Panc1 (cell line): ENCODE measurements around the gene IGFL4. TPM values are rescaled to one million over a fixed set of nuclear protein-coding genes. Genes with fewer than 3 reads are reported as not detected.

Experiments used
- ATAC-seq: fragments of 200-7000 bp; cut with Tn5 transposase; 2 replicates; pipeline ENCODE4 v1.9.1; 2020; ENCODE audit warnings: mild to moderate bottlenecking, moderate library complexity
- BruUV-seq: library from RNA; stranded (reverse); fragments of 400-500 nt; replicated peaks from 2 replicates; lab custom pipeline; 2021; lab: Mats Ljungman, UMichigan
- CTCF ChIA-PET: fragments of 300-600 bp; sonication (Branson Sonifier 250); formaldehyde crosslinking; loops from one replicate; lab custom pipeline; 2022; ENCODE audit warnings: antibody characterized with exemption; lab: Charles Lee
- POLR2A ChIA-PET: fragments of 300-600 bp; sonication (Branson Sonifier 250); formaldehyde crosslinking; loops from one replicate; lab custom pipeline; 2022; ENCODE audit warnings: antibody characterized with exemption; lab: Charles Lee
- DNase-seq: peaks from one replicate; pipeline ENCODE4 v3.0.0-alpha.2; 2010; ENCODE audit warnings: low read depth, low spot score
- H3K27ac ChIP-seq: 2 replicates; pipeline ENCODE4 v1.5.1; 2011; ENCODE audit warnings: mild to moderate bottlenecking, low read length, inconsistent platforms
- H3K27me3 ChIP-seq: fragments of 200-500 bp; sonication (Bioruptor generic); 2 replicates; pipeline ENCODE4 v1.6.0; 2014; ENCODE audit warnings: low read length, inconsistent platforms; ENCODE audit not compliant: control insufficient read depth, insufficient read depth
- H3K36me3 ChIP-seq: fragments of 200-500 bp; sonication (Bioruptor generic); 2 replicates; pipeline ENCODE4 v1.5.1; 2014; ENCODE audit warnings: inconsistent platforms, mild to moderate bottlenecking, low read length, moderate library complexity; ENCODE audit not compliant: control insufficient read depth, insufficient read depth
- H3K4me1 ChIP-seq: 2 replicates; pipeline ENCODE4 v1.5.1; 2011; ENCODE audit warnings: inconsistent platforms, mild to moderate bottlenecking, low read length, moderate library complexity; ENCODE audit not compliant: control insufficient read depth, insufficient read depth
- H3K4me3 ChIP-seq, 2 experiments: 2 replicates each; pipeline ENCODE4 v1.5.1; 2011 to 2012; ENCODE audit warnings: low read depth in 2 of 2, low read length in 2 of 2, mild to moderate bottlenecking in 2 of 2, inconsistent platforms in 1 of 2, moderate library complexity in 1 of 2
- H3K9me3 ChIP-seq: fragments of 200-500 bp; sonication (Bioruptor generic); 2 replicates; pipeline ENCODE4 v1.5.1; 2014; ENCODE audit warnings: low read depth, mild to moderate bottlenecking, inconsistent platforms, low read length, moderate library complexity; ENCODE audit not compliant: control insufficient read depth, insufficient read depth
- POLR2AphosphoS5 ChIP-seq: IDR thresholded peaks from 2 replicates; pipeline ENCODE4 v1.6.1; 2012; ENCODE audit warnings: mild to moderate bottlenecking, low read depth, low read length, moderate library complexity
- REST ChIP-seq, 2 experiments: IDR thresholded peaks; 2 replicates each; pipeline ENCODE4 v1.6.1; 2011 to 2012; ENCODE audit warnings: low read depth in 2 of 2, control low read depth in 1 of 2, low read length in 1 of 2, mild to moderate bottlenecking in 1 of 2, moderate library complexity in 1 of 2; ENCODE audit not compliant: insufficient read depth in 1 of 2
- SIN3A ChIP-seq: IDR thresholded peaks from 2 replicates; pipeline ENCODE4 v1.6.1; 2012; ENCODE audit warnings: low read depth, mild to moderate bottlenecking, low read length, moderate library complexity, borderline replicate concordance; ENCODE audit not compliant: insufficient read depth
- TCF7L2 ChIP-seq: IDR thresholded peaks from 2 replicates; pipeline ENCODE4 v1.6.1; 2011; ENCODE audit warnings: mild to moderate bottlenecking, low read depth, low read length, inconsistent platforms
- in situ Hi-C: cut with HindIII; loops from 2 replicates; pipeline ENCODE4 v1.10.0; 2016; ENCODE audit warnings: low sequenced_read_pairs, low pct_unique_long_range_greater_than_20kb
- intact Hi-C: fragments of 100-400 bp; cut with micrococcal nuclease; formaldehyde crosslinking; loops from one replicate; pipeline ENCODE4 v1.10.0; 2022; ENCODE audit not compliant: unreplicated experiment
- total RNA-seq: library from RNA; stranded (reverse); gene quantifications from one replicate; pipeline ENCODE4 v1.2.1, GENCODE V29; 2021; ENCODE audit not compliant: unreplicated experiment
- TF ChIP-seq, protein P1 (sequence below): fragments of 450-650 bp; IDR thresholded peaks from 2 replicates; pipeline ENCODE4 v1.5.1; 2017; ENCODE audit warnings: mild to moderate bottlenecking

IGFL4 gene
- total RNA-seq, 1 experiment from 2014 or later, result 0.39 TPM

DNA sequence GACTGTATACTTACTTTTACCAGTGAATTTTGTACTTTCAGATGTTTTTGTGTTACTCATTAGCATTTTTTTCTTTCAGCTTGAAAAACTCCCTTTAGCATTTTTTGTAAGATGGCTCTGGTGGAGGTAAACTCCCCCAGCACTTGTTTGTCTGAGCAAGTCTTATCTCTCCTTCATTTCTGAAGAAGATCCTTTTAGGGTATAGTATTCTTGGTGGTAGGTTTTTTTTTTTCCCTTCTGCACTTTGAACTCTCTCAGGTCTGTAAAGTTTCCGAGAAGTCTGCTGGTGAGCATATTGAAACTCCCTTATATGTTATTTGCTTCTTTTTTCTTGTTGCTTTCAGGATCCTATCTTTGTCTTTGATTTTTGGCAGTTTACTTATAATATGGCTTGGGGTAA is 48.6 kb upstream of the IGFL4 start:
- no TSS peak for BruUV-seq
- H3K4me1 ChIP-seq, result no peaks in the 10 kb centered on the region
- no peaks in the 10 kb centered on the region; the same call in 1 of the 2 replicates for H3K9me3 ChIP-seq
- no peak overlapping the region for H3K4me3 ChIP-seq
- H3K27me3 ChIP-seq, result 0 out of 2 replicates have a peak, but pooled peaks cover 4% of the 10 kb centered on the region
- TF ChIP-seq TCF7L2, result no peak
- TF ChIP-seq POLR2AphosphoS5, result no peak
- ChIA-PET CTCF (no interaction called here), POLR2A (no interaction called here)
- no peak for DNase-seq
- no peaks in the 10 kb centered on the region for H3K36me3 ChIP-seq
- intact Hi-C loops (no loop called here), in situ Hi-C loops (no loop called here)
- no peak for ATAC-seq
- no peak overlapping the region for H3K27ac ChIP-seq

- Histone ChIP-seq H3K4me3 (no peak overlapping the region), H3K4me1 (no peaks in the 10 kb centered on the region), H3K27ac (no peak overlapping the region), H3K36me3 (no peaks in the 10 kb centered on the region), H3K9me3 (no peaks in the 10 kb centered on the region; the same call in 1 of the 2 replicates), H3K27me3 (peaks cover 4% of the 10 kb centered on the region; the same call in 1 of the 2 replicates)
- no TSS peak for BruUV-seq
- ATAC-seq (no peak), DNase-seq (no peak)
- ChIA-PET CTCF (interaction anchor here (1.0 kb wide), 1 partner anchor 59 kb away, joined by 3 read pairs; no protein-coding TSS in a partner anchor), POLR2A (no interaction called here)
- in situ Hi-C loops, result no loop called here
- TF ChIP-seq REST (IDR thresholded peaks at IDR 0.05; ENCODE audit: insufficient read depth in 1 of 2, low read depth in 2 of 2, low read length in 1 of 2) (no peak), POLR2AphosphoS5 (no peak), TCF7L2 (no peak), SIN3A (no peak)
- TF ChIP-seq, protein P1, sequence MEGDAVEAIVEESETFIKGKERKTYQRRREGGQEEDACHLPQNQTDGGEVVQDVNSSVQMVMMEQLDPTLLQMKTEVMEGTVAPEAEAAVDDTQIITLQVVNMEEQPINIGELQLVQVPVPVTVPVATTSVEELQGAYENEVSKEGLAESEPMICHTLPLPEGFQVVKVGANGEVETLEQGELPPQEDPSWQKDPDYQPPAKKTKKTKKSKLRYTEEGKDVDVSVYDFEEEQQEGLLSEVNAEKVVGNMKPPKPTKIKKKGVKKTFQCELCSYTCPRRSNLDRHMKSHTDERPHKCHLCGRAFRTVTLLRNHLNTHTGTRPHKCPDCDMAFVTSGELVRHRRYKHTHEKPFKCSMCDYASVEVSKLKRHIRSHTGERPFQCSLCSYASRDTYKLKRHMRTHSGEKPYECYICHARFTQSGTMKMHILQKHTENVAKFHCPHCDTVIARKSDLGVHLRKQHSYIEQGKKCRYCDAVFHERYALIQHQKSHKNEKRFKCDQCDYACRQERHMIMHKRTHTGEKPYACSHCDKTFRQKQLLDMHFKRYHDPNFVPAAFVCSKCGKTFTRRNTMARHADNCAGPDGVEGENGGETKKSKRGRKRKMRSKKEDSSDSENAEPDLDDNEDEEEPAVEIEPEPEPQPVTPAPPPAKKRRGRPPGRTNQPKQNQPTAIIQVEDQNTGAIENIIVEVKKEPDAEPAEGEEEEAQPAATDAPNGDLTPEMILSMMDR, result no peak
- intact Hi-C loops, result no loop called here
Measured at GRCh38 chr19:46088101-46088500, 47.3 kb upstream of the IGFL4 start.

DNA sequence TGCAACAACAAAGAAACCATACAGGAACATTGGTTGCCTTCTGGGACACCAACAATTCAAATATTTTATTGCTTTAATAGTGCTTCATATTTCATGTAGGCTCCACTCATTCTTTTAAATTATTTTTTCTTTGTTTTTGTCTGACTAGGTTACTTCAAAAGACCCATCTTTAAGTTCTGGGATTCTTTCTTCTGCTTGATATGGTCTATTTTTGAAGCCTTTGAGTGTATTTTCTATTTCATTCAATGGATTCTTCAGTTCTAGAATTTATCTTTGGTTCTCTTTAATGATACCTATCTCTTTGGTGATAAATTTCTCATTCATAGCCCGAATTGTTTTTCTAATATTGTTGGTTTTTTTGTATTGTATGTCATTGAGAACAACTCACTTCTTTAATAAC is 45.1 kb upstream of the IGFL4 start:
- Histone ChIP-seq H3K27ac (no peak overlapping the region), H3K4me3 (no peak overlapping the region), H3K27me3 (peaks cover 4% of the 10 kb centered on the region; the same call in 1 of the 2 replicates), H3K4me1 (no peaks in the 10 kb centered on the region), H3K9me3 (no peaks in the 10 kb centered on the region; the same call in 1 of the 2 replicates), H3K36me3 (no peaks in the 10 kb centered on the region)
- ATAC-seq (no peak), DNase-seq (no peak)
- in situ Hi-C loops, result no loop called here
- POLR2A ChIA-PET, result no interaction called here
- intact Hi-C loops, result no loop called here
- CTCF ChIA-PET, result no interaction called here
- BruUV-seq, result no TSS peak
- TF ChIP-seq SIN3A, result no peak
